GM20000 (cell line): ENCODE measurements around the gene LYSMD2.

Source experiments
- DNase-seq: peaks from one replicate; pipeline ENCODE4 v3.0.0; 2012; ENCODE audit warnings: low spot score
- CTCF ChIP-seq: IDR thresholded peaks from 2 replicates; pipeline ENCODE4 v1.5.1; 2012; ENCODE audit warnings: mild to moderate bottlenecking, control low read depth; ENCODE audit errors: extremely low read depth, missing control alignments

The LYSMD2 gene

GRCh38 chr15:51727141-51727897 is 10.1 kb downstream of the LYSMD2 start:
- TF ChIP-seq CTCF, result no peak
- no peak for DNase-seq

GRCh38 chr15:51726302-51727073 is 11.0 kb downstream of the LYSMD2 start:
- no peak for TF ChIP-seq CTCF
- peak; percentile 58 for DNase-seq

- no peak for DNase-seq
- no peak for TF ChIP-seq CTCF
Measured at GRCh38 chr15:51724673-51725072, 12.8 kb downstream of the LYSMD2 start.

DNA sequence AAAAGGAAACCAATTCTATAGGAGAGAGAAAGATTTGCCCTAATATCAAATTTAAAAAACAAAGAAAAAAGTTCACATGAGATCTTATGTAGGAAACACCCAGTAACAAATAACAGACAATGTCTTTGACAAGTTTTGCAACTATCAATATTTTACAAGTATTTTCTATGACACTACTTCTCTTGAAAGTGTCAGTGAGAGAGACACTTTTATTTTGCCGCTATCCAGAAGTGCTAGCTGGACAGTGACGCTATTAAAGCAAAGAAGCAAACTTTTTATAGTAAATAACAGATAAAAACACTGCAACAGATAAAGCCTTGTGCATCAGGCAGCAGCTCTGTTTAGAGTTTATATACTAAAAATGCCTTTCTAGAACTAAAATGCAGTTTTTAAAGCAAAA is 13.3 kb downstream of the LYSMD2 start:
- TF ChIP-seq CTCF, result no peak
- DNase-seq, result no peak

DNA sequence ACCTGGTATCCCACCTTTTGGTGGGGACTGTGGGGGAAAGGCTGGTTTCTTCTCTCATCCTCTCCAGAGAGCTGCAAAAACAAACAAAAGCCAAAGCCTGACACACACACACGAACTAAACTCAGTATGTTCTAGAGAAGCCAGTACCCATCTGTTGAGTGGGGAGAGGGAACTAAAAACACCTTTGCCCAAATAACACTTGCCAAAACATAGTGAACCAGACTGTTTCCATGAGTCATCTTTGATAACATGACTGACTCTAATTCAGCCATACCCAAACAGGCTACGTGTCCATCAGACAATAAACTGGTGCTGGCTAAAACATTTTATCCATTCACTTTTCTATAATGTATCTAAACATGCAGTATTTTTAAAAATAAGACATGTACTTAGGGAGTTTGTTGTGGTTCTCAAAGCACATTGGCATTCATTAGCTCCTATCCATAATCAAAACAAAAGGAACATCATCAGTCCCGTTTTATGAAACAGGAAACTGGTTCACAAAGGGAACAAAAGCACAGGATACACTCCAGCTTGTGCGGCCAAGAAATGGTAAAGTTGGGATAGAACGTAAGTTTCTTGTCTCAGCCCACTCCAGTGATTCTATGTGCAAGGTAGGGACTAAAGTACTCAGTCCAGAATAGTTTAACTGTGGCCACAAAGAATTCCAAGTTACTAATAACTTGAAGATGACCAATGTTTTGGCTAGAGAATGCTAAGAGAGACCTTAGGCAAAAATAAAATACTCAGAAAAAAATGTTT is 16.1 kb downstream of the LYSMD2 start:
- no peak for DNase-seq
- no peak for TF ChIP-seq CTCF

DNA sequence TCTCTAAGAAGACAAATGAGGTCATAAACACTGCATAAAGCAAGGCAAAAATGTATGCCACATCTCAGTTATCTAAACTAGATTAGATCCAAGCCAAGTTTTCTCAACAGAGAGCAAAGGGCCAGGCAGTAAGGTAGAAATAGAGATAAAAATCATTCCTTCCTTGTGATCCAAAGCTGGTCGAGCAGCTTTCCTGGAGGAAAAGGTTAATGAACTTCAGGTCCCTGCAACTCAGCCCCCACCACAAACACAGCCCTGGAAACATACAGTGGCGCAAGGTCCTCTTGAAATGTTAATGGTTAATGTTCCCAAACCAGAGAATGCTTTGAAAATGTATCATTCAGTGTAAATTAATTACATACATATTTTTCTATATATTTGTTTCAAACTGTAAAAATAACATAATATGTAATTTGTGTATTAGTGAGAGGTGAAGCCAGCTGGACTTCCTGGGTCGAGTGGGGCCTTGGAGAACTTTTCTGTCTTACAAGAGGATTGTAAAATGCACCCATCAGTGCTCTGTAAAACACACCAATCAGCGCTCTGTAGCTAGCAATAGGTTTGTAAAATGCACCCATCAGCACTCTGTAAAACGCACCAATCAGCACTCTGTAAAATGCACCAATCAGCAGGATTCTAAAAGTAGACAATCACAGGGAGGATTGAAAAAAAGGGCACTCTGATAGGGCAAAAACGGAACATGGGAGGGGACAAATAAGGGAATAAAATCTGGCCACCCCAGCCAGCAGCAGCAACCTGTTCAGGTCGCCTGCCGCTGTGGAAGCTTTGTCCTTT is 17.1 kb downstream of the LYSMD2 start:
- DNase-seq, result no peak
- no peak for TF ChIP-seq CTCF
